ENCODE data around the gene MSANTD4. TPM values are rescaled to one million over a fixed set of nuclear protein-coding genes. Genes with fewer than 3 reads are reported as not detected.

The MSANTD4 gene
- total RNA-seq, 1 experiment from 2014 or later = 17.5 TPM

DNA sequence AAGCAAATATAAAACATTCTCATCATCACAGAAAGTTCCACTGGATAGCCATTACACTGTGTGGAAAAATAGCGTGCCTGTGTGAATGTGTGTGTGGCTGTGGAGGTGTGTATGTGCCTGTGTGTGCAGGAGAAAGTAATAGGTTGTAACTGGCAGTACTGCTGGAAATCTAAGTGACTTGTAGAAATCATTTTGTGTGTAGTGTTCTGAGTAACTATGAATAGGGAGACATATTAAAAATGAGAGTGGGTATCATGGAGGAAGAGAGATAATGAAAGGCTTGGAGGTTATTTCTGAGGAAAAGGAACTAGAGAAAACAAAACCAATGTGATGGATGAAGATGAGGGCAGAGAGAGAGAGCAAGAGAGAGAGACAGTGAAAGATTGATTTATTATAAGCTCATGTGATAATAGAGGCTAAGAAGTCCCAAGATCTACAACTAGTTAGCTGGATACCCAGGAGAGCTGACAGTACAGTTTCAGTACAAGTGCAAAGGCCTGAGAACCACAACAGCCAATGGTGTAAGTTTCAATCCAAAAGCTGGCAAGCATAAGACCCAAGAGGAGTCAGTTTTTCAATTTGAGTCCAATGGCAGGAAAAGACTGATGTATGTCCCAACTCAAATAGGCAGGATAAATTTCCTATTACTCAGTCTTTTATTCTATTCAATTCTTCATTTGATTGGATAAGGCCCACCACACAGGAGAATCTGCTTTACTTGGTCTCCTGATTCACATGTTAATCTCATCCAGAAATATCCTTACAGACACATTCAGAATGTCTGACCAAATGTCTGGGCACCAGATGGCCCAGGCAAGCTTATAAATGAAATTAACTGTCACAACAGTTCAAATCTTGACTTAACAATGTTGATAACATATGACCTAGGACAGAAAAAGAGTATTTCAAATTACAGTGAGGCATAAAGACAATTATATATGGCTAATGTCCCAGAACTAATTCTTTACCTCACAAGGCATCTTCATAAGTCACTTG is 40.2 kb upstream of the MSANTD4 start:
- Histone ChIP-seq H3T11ph (ENCODE audit: low read length) (no peak overlapping the region), H3K27me3 (ENCODE audit: insufficient read depth, low read length) (no peaks in the 10 kb centered on the region), H2BK20ac (ENCODE audit: low read depth, low read length, poor library complexity, severe bottlenecking) (no peak overlapping the region), H3K14ac (ENCODE audit: insufficient read depth, low read length) (no peak overlapping the region), H3K4ac (ENCODE audit: low read depth, low read length) (no peak overlapping the region), H3K4me2 (ENCODE audit: insufficient read depth, insufficient read length, low read length) (no peak overlapping the region), H3K9ac (ENCODE audit: extremely low read depth, insufficient read length, low read length) (no peak overlapping the region), H2BK15ac (ENCODE audit: low read depth, low read length) (no peak overlapping the region), H2AFZ (ENCODE audit: low read length) (no peak overlapping the region), H2AK5ac (ENCODE audit: insufficient read length, low read length) (no peak overlapping the region), H3K79me2 (ENCODE audit: insufficient read depth, low read length) (no peaks in the 10 kb centered on the region), H4K91ac (ENCODE audit: insufficient read length, low read depth, low read length) (no peak overlapping the region), H4K5ac (ENCODE audit: insufficient read length, low read depth, low read length) (no peak overlapping the region), H3K18ac (ENCODE audit: insufficient read length, low read depth, low read length) (no peak overlapping the region), H3K79me1 (ENCODE audit: insufficient read depth, low read depth, low read length, poor library complexity, severe bottlenecking) (no peaks in the 10 kb centered on the region), H3K27ac (ENCODE audit: insufficient read length, low read depth, low read length) (no peak overlapping the region), H3K9me3 (ENCODE audit: control insufficient read depth, low read depth, low read length) (no peaks in the 10 kb centered on the region), H3K23ac (ENCODE audit: insufficient read length, low read depth, low read length) (no peak overlapping the region), H3K23me2 (ENCODE audit: insufficient read length, low read depth, low read length, poor library complexity, severe bottlenecking) (no peaks in the 10 kb centered on the region), H4K20me1 (ENCODE audit: control insufficient read depth, insufficient read depth, insufficient read length) (no peaks in the 10 kb centered on the region), H3K56ac (ENCODE audit: insufficient read length, low read depth, low read length) (no peak overlapping the region), H3K4me1 (ENCODE audit: insufficient read depth, low read length) (peaks cover 2% of the 10 kb centered on the region; the same call in 1 of the 2 replicates), H4K8ac (replicated peaks; ENCODE audit: insufficient read length, low read depth, low read length) (no peak overlapping the region), H2BK12ac (ENCODE audit: insufficient read length, low read depth, low read length) (no peak overlapping the region), H2BK120ac (ENCODE audit: low read depth, low read length, poor library complexity, severe bottlenecking) (no peak overlapping the region), H2BK5ac (ENCODE audit: insufficient read length, low read length) (no peak overlapping the region)
- WGBS (ENCODE audit: extremely low coverage, insufficient read length, low lambda C conversion rate) = no CpG with 5 or more reads among the region's 1 CpG
- peak overlapping the region in 1 of 3 experiments; percentile 0; a peak in 2 of 7 replicates for H3K27ac Mint-ChIP-seq
- peaks cover 13 to 14% of the 10 kb centered on the region in 2 experiments for H3K4me1 Mint-ChIP-seq
- no peaks in the 10 kb centered on the region for H3K27me3 Mint-ChIP-seq (ENCODE audit: low read depth)
- no peak for DNase-seq
- H3K36me3 Mint-ChIP-seq (ENCODE audit: insufficient read depth in 1 of 3, low read depth in 3 of 3) = peaks cover 2 to 6% (median 3%) of the 10 kb centered on the region in 3 experiments; a peak in 5 of 7 replicates
- H3K9me3 Mint-ChIP-seq = no peaks in the 10 kb centered on the region
- H3K4me3 Mint-ChIP-seq = no peak overlapping the region
- TF ChIP-seq, protein P1, sequence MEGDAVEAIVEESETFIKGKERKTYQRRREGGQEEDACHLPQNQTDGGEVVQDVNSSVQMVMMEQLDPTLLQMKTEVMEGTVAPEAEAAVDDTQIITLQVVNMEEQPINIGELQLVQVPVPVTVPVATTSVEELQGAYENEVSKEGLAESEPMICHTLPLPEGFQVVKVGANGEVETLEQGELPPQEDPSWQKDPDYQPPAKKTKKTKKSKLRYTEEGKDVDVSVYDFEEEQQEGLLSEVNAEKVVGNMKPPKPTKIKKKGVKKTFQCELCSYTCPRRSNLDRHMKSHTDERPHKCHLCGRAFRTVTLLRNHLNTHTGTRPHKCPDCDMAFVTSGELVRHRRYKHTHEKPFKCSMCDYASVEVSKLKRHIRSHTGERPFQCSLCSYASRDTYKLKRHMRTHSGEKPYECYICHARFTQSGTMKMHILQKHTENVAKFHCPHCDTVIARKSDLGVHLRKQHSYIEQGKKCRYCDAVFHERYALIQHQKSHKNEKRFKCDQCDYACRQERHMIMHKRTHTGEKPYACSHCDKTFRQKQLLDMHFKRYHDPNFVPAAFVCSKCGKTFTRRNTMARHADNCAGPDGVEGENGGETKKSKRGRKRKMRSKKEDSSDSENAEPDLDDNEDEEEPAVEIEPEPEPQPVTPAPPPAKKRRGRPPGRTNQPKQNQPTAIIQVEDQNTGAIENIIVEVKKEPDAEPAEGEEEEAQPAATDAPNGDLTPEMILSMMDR (conservative IDR thresholded peaks at IDR 0.05) = no peak

All from H9 (cell line).